Gastroesophageal sphincter (tissue), 3 donors: ENCODE results near the gene BBOX1.

Experiments
- CTCF ChIP-seq, 4 experiments: fragments of 200-600 bp in 2 of 4; fragments of 450-650 bp in 2 of 4; sonication (generic) in 1 of 4; IDR thresholded peaks; one replicate each; pipeline ENCODE4 v1.5.1; 2017 to 2019; ENCODE audit warnings: antibody characterized with exemption in 4 of 4, mild to moderate bottlenecking in 2 of 4, moderate library complexity in 2 of 4
- EP300 ChIP-seq: sonication (generic); formaldehyde crosslinking; IDR thresholded peaks from one replicate; pipeline ENCODE4 v1.6.1; 2017; ENCODE audit warnings: antibody characterized with exemption, mild to moderate bottlenecking
- POLR2A ChIP-seq, 2 donors: fragments of 450-650 bp; IDR thresholded peaks; one replicate each; pipeline ENCODE4 v1.6.1; 2017; ENCODE audit warnings: antibody characterized with exemption in 2 of 2, mild to moderate bottlenecking in 2 of 2, moderate library complexity in 1 of 2
- POLR2AphosphoS5 ChIP-seq: sonication (generic); formaldehyde crosslinking; IDR thresholded peaks from one replicate; pipeline ENCODE4 v1.6.1; 2017; ENCODE audit warnings: antibody characterized with exemption

- TF ChIP-seq CTCF (IDR thresholded peaks at IDR 0.05) (no peak), POLR2A (IDR thresholded peaks at IDR 0.05) (no peak), POLR2AphosphoS5 (no peak), EP300 (no peak)
Measured at GRCh38 chr11:27022659-27023251, 17.9 kb upstream of the BBOX1 start.
